Esophagus muscularis mucosa (tissue), 4 donors: ENCODE measurements around the gene SNIP1. TPM values are rescaled to one million over a fixed set of nuclear protein-coding genes. Genes with fewer than 3 reads are reported as not detected.

ENCODE experiments used
- DNase-seq: peaks from one replicate; pipeline ENCODE4 v3.0.0-alpha.2; 2017; ENCODE audit errors: extremely low spot score
- H3K27ac ChIP-seq, 4 donors: fragments of 200-600 bp; sonication (generic); replicated peaks in 1 of 4; 1 replicate in 3 of 4; 2 replicates in 1 of 4; pipeline ENCODE4 v1.5.1; 2016 to 2019; ENCODE audit warnings: mild to moderate bottlenecking in 1 of 4
- H3K27me3 ChIP-seq, 4 donors: fragments of 200-600 bp; sonication (generic); one replicate each; pipeline versions ENCODE4 v1.5.1 to v1.6.0; 2016 to 2019
- H3K36me3 ChIP-seq, 4 donors: fragments of 200-600 bp; sonication (generic); one replicate each; pipeline ENCODE4 v1.5.1; 2016 to 2019
- H3K4me1 ChIP-seq, 4 donors: fragments of 200-600 bp; sonication (generic); one replicate each; pipeline ENCODE4 v1.5.1; 2016 to 2019
- H3K4me3 ChIP-seq, 4 donors: fragments of 200-600 bp; sonication (generic); 1 replicate in 2 of 4; 2 replicates in 2 of 4; pipeline ENCODE4 v1.5.1; 2016 to 2019; ENCODE audit warnings: mild to moderate bottlenecking in 4 of 4, moderate library complexity in 1 of 4
- H3K9me3 ChIP-seq, 4 donors: fragments of 200-600 bp; sonication (generic); 1 replicate in 3 of 4; 2 replicates in 1 of 4; pipeline ENCODE4 v1.5.1; 2016 to 2019
- CTCF ChIP-seq, 3 experiments: fragments of 200-600 bp in 2 of 3; fragments of 450-650 bp in 1 of 3; sonication (generic) in 2 of 3; IDR thresholded peaks; one replicate each; pipeline ENCODE4 v1.5.1; 2017 to 2019; ENCODE audit warnings: antibody characterized with exemption in 3 of 3, mild to moderate bottlenecking in 2 of 3, moderate library complexity in 1 of 3
- EP300 ChIP-seq: sonication (generic); formaldehyde crosslinking; IDR thresholded peaks from one replicate; pipeline ENCODE4 v1.6.1; 2017; ENCODE audit warnings: antibody characterized with exemption
- POLR2A ChIP-seq: fragments of 450-650 bp; IDR thresholded peaks from one replicate; pipeline ENCODE4 v1.6.1; 2017; ENCODE audit warnings: antibody characterized with exemption, moderate library complexity, mild to moderate bottlenecking, low read depth
- POLR2AphosphoS5 ChIP-seq, 2 donors: sonication (generic); formaldehyde crosslinking; IDR thresholded peaks; one replicate each; pipeline ENCODE4 v1.6.1; 2017; ENCODE audit warnings: antibody characterized with exemption in 2 of 2
- WGBS: methylation state at CpG from one replicate; pipeline ENCODE4 v1.1.5; 2018; 5-methylcytosine and 5-hydroxymethylcytosine counted together
- intact Hi-C: fragments of 100-400 bp; cut with DNase I; formaldehyde crosslinking; loops from one replicate; pipeline ENCODE4 v1.15.1; 2023
- total RNA-seq, 4 donors: library from RNA; depleted of rRNA; stranded (reverse); fragments of >200 nt; gene quantifications; one replicate each; pipeline versions ENCODE4 v1.1.0 to v1.2.1, GENCODE V29; 2016

Gene SNIP1
- total RNA-seq, 4 donors from 2014 or later = 9.8 to 19.9 (median 12.1) TPM

GRCh38 chr1:37558411-37558810 lies 4.3 kb upstream of the SNIP1 start:
- intact Hi-C loops = no loop called here

GRCh38 chr1:37557402-37557801 lies 3.3 kb upstream of the SNIP1 start:
- Histone ChIP-seq H3K9me3 (no peaks in the 10 kb centered on the region), H3K4me3 (peak overlapping the region; percentile 51 to 58 (median 52)), H3K27ac (peak overlapping the region; percentile 55 to 80 (median 69)), H3K27me3 (no peaks in the 10 kb centered on the region), H3K4me1 (peaks cover 18 to 44% (median 32%) of the 10 kb centered on the region in 4 donors), H3K36me3 (peaks cover 0 to 35% (median 16%) of the 10 kb centered on the region in 4 donors)
- WGBS = 73% methylated on average over 2 of the region's 3 CpGs
- DNase-seq = no peak
- no peak for TF ChIP-seq POLR2AphosphoS5 (IDR thresholded peaks at IDR 0.05)
- no peak for TF ChIP-seq CTCF (IDR thresholded peaks at IDR 0.05)
- TF ChIP-seq EP300 = no peak
- TF ChIP-seq POLR2A = no peak
- intact Hi-C loops = no loop called here

More at GRCh38 chr1:37558411-37558810, 4.3 kb upstream of the SNIP1 start:
- Histone ChIP-seq H3K27me3 (no peaks in the 10 kb centered on the region), H3K4me3 (no peak overlapping the region), H3K27ac (no peak overlapping the region), H3K36me3 (peaks cover 0 to 42% (median 19%) of the 10 kb centered on the region in 4 donors), H3K9me3 (no peaks in the 10 kb centered on the region), H3K4me1 (peaks cover 8 to 34% (median 22%) of the 10 kb centered on the region in 4 donors)
- 94% methylated on average over 1 of the region's 1 CpG for WGBS
- TF ChIP-seq CTCF (IDR thresholded peaks at IDR 0.05) (no peak), POLR2AphosphoS5 (IDR thresholded peaks at IDR 0.05) (no peak), EP300 (no peak), POLR2A (no peak)
- no peak for DNase-seq

- TF ChIP-seq CTCF (IDR thresholded peaks at IDR 0.05) = no peak
- no peak for TF ChIP-seq POLR2A
- TF ChIP-seq POLR2AphosphoS5 (IDR thresholded peaks at IDR 0.05) = peak; percentile 64 to 66
- TF ChIP-seq EP300 = no peak
- H3K27me3 ChIP-seq = no peaks in the 10 kb centered on the region
- 4% methylated on average over 22 of the region's 31 CpGs for WGBS
- H3K36me3 ChIP-seq = peaks cover 0 to 35% (median 17%) of the 10 kb centered on the region in 4 donors
- peak within 1 kb of the TSS; percentile 51 to 58 (median 52) for H3K4me3 ChIP-seq
- H3K9me3 ChIP-seq = no peaks in the 10 kb centered on the region
- H3K4me1 ChIP-seq = peaks cover 22 to 46% (median 38%) of the 10 kb centered on the region in 4 donors
- intact Hi-C loops = no loop called here
- peak; percentile 94 for DNase-seq
- peak within 1 kb of the TSS; percentile 55 to 80 (median 69) for H3K27ac ChIP-seq
Measured at GRCh38 chr1:37556712-37557196, 2.7 kb upstream of the SNIP1 start, which contains the start of gene DNALI1. Gene DNALI1, plus strand, starts transcription at chr1:37556940. Its CDS starts 55 bp downstream, at chr1:37556995.

GRCh38 chr1:37553598-37553926 lies 531 bp downstream of the SNIP1 start:
- intact Hi-C loops = no loop called here
- Histone ChIP-seq H3K27me3 (no peaks in the 10 kb centered on the region), H3K36me3 (peaks cover 18 to 42% (median 21%) of the 10 kb centered on the region in 4 donors), H3K9me3 (no peaks in the 10 kb centered on the region), H3K27ac (peak overlapping the region; percentile 86 to 91 (median 88)), H3K4me1 (peaks cover 30 to 63% (median 42%) of the 10 kb centered on the region in 4 donors), H3K4me3 (peak overlapping the region; percentile 82 to 98 (median 90))
- WGBS = 10% methylated on average over 8 of the region's 11 CpGs
- TF ChIP-seq POLR2A (no peak), POLR2AphosphoS5 (IDR thresholded peaks at IDR 0.05) (no peak), CTCF (IDR thresholded peaks at IDR 0.05) (no peak), EP300 (no peak)
- no peak for DNase-seq
